GM23248 (cell line): Measurements from ENCODE around the gene TTC9. TPM values are rescaled to one million over a fixed set of nuclear protein-coding genes. Genes with fewer than 3 reads are reported as not detected.

Experiments used
- DNase-seq: peaks from one replicate; pipeline ENCODE4 v3.0.0-alpha.2; 2015
- H2AFZ ChIP-seq: fragments of 200-600 bp; sonication (generic); 2 replicates; pipeline ENCODE4 v1.6.1; 2016; ENCODE audit warnings: antibody characterized with exemption
- H3F3A ChIP-seq: fragments of 200-600 bp; sonication (generic); 2 replicates; pipeline ENCODE4 v1.6.1; 2016; ENCODE audit warnings: mild to moderate bottlenecking, antibody characterized with exemption, mixed run types; ENCODE audit not compliant: insufficient read depth
- H3K27ac ChIP-seq: fragments of 200-600 bp; sonication (generic); 2 replicates; pipeline ENCODE4 v1.5.1; 2016; ENCODE audit warnings: mild to moderate bottlenecking
- H3K27me3 ChIP-seq: fragments of 200-600 bp; sonication (generic); replicated peaks from 2 replicates; pipeline ENCODE4 v1.6.1; 2016; ENCODE audit warnings: mild to moderate bottlenecking; ENCODE audit not compliant: insufficient read depth
- H3K36me3 ChIP-seq: fragments of 200-600 bp; sonication (generic); 2 replicates; pipeline ENCODE4 v1.6.1; 2016; ENCODE audit warnings: low read depth, mild to moderate bottlenecking
- H3K4me1 ChIP-seq: fragments of 200-600 bp; sonication (generic); 2 replicates; pipeline ENCODE4 v1.6.1; 2016; ENCODE audit warnings: mild to moderate bottlenecking; ENCODE audit not compliant: insufficient read depth
- H3K4me2 ChIP-seq: fragments of 200-600 bp; sonication (generic); one replicate; pipeline ENCODE4 v1.6.1; 2016; ENCODE audit warnings: mild to moderate bottlenecking; ENCODE audit not compliant: unreplicated experiment
- H3K4me3 ChIP-seq: fragments of 200-600 bp; sonication (generic); 2 replicates; pipeline ENCODE4 v1.5.1; 2016; ENCODE audit warnings: mild to moderate bottlenecking
- H3K79me2 ChIP-seq: fragments of 200-600 bp; sonication (generic); 2 replicates; pipeline ENCODE4 v1.6.1; 2016; ENCODE audit warnings: mild to moderate bottlenecking; ENCODE audit not compliant: insufficient read depth
- H3K9ac ChIP-seq: fragments of 200-600 bp; sonication (generic); 2 replicates; pipeline ENCODE4 v1.6.1; 2016; ENCODE audit warnings: mild to moderate bottlenecking
- H3K9me2 ChIP-seq: fragments of 200-600 bp; sonication (generic); 2 replicates; pipeline ENCODE4 v1.6.1; 2016; ENCODE audit warnings: mixed run types, mild to moderate bottlenecking, moderate library complexity; ENCODE audit not compliant: insufficient read depth
- H3K9me3 ChIP-seq: fragments of 200-600 bp; sonication (generic); one replicate; pipeline ENCODE4 v1.6.1; 2017; ENCODE audit warnings: low read depth
- H4K20me1 ChIP-seq: fragments of 200-600 bp; sonication (generic); 2 replicates; pipeline ENCODE4 v1.6.0; 2016; ENCODE audit not compliant: insufficient read depth
- EZH2 ChIP-seq: fragments of 200-600 bp; sonication (generic); IDR thresholded peaks from 2 replicates; pipeline ENCODE4 v1.6.1; 2018; ENCODE audit warnings: antibody characterized with exemption, mild to moderate bottlenecking; ENCODE audit not compliant: insufficient read depth, poor library complexity, severe bottlenecking
- EZH2phosphoT487 ChIP-seq: fragments of 200-600 bp; sonication (generic); IDR thresholded peaks from 2 replicates; pipeline ENCODE4 v1.6.1; 2018; ENCODE audit warnings: antibody characterized with exemption, moderate library complexity, mild to moderate bottlenecking, low read depth; ENCODE audit not compliant: insufficient read depth
- WGBS, 2 experiments: methylation state at CpG; one replicate each; pipeline ENCODE4 v1.1.6; 2015 to 2017; ENCODE audit warnings: low lambda C conversion rate in 2 of 2, low coverage in 1 of 2; ENCODE audit errors: missing lambda C conversion rate in 2 of 2; 5-methylcytosine and 5-hydroxymethylcytosine counted together
- in situ Hi-C: fragments of 300-500 bp; cut with MboI; formaldehyde crosslinking; loops from 2 replicates; pipeline ENCODE4 v1.15.0; 2020
- polyA plus RNA-seq: library from polyadenylated mRNA; unstranded; fragments of >200 nt; fragmentation: Nextera tagmentation; extraction: Ambion mirVana; gene quantifications from 2 replicates; pipeline ENCODE4 v1.2.1, GENCODE V29; 2016
- total RNA-seq: library from RNA; depleted of rRNA; stranded (reverse); fragments of >200 nt; shearing (Covaris generic); gene quantifications from 2 replicates; pipeline ENCODE4 v1.2.3, GENCODE V29; 2014

TTC9 gene
- total and polyA plus RNA-seq, 2 experiments from 2014 or later, result not detected

DNA sequence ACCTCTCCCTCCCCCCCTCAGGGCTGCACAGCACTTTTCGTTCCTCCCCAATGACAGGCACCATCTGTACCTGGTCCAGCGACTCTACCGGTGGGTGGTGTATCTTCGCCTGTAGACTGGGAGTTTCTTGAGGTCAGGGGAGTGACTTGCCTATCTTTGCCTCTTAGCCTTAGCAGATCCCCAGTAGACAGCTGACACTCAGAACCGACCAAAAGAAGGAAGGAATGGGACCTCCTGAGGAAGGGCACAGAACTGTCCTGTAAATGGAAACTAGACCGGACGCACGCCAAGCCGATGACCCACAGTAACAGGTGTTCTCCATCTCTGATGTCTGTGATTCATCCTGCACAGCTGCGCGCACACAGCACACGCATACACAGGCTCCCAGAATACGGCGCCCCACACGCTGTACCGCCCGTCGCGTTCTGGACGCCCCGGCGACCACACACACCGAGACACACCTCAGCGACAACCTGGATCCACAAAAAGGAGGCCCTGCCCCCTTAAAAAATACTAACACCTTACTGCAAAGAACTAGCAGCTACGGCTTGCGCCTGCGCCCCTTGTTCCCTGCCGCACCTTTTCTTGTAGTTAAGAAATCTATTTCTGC is 673 bp upstream of the TTC9 start:
- Histone ChIP-seq H3K27me3 (peaks cover 75% of the 10 kb centered on the region), H3K4me2 (peak overlapping the region; percentile 16), H3K4me1 (no peaks in the 10 kb centered on the region), H3K27ac (no peak overlapping the region), H3K9me3 (no peaks in the 10 kb centered on the region), H3K79me2 (no peaks in the 10 kb centered on the region), H2AFZ (peak overlapping the region; percentile 65; the same call in 1 of the 2 replicates), H3K4me3 (peak overlapping the region; percentile 74), H3K9me2 (no peaks in the 10 kb centered on the region), H3K36me3 (no peaks in the 10 kb centered on the region), H3F3A (no peaks in the 10 kb centered on the region), H4K20me1 (no peaks in the 10 kb centered on the region), H3K9ac (no peak overlapping the region)
- TF ChIP-seq EZH2phosphoT487 (0 out of 2 replicates have a peak, but pooled peaks have one; percentile 4), EZH2 (no peak)
- DNase-seq, result peak; percentile 43
- in situ Hi-C loops, result no loop called here
- 3 to 4% methylated on average over 28 of the region's 28 CpGs for WGBS, 2 experiments

- Histone ChIP-seq H3K79me2 (no peaks in the 10 kb centered on the region), H3K9ac (no peak overlapping the region), H3K4me3 (peak overlapping the region; percentile 74), H3K36me3 (no peaks in the 10 kb centered on the region), H3K4me1 (no peaks in the 10 kb centered on the region), H3K27me3 (peaks cover 68% of the 10 kb centered on the region), H3K9me2 (no peaks in the 10 kb centered on the region), H4K20me1 (no peaks in the 10 kb centered on the region), H2AFZ (peak overlapping the region; percentile 62), H3K27ac (no peak overlapping the region), H3K4me2 (peak overlapping the region; percentile 49), H3F3A (no peaks in the 10 kb centered on the region), H3K9me3 (no peaks in the 10 kb centered on the region)
- 8 to 9% methylated on average over 40 to 51 of the region's 51 CpGs for whole genome bisulfite sequencing, 2 experiments
- TF ChIP-seq EZH2phosphoT487 (0 out of 2 replicates have a peak, but pooled peaks have one; percentile 22), EZH2 (peak; percentile 65)
- in situ Hi-C loops, result no loop called here
- DNase-seq, result peak; percentile 10
These were observed 853 bp downstream of the TTC9 start for GRCh38 chr14:70642303-70643235.

- Histone ChIP-seq H3K4me2 (no peak overlapping the region), H3K4me1 (no peaks in the 10 kb centered on the region), H3K79me2 (no peaks in the 10 kb centered on the region), H3K9me2 (no peaks in the 10 kb centered on the region), H3K27me3 (peaks cover 56% of the 10 kb centered on the region), H3K36me3 (no peaks in the 10 kb centered on the region), H4K20me1 (no peaks in the 10 kb centered on the region), H3F3A (no peaks in the 10 kb centered on the region), H3K9ac (no peak overlapping the region), H3K27ac (no peak overlapping the region), H3K9me3 (no peaks in the 10 kb centered on the region), H2AFZ (no peak overlapping the region), H3K4me3 (no peak overlapping the region)
- no peak for DNase-seq
- TF ChIP-seq EZH2phosphoT487, result no peak
- TF ChIP-seq EZH2, result no peak
- 59 to 61% methylated on average over 5 of the region's 5 CpGs for WGBS, 2 experiments
- in situ Hi-C loops, result no loop called here
These were observed 2.3 kb downstream of the TTC9 start for GRCh38 chr14:70643967-70644366.

DNA sequence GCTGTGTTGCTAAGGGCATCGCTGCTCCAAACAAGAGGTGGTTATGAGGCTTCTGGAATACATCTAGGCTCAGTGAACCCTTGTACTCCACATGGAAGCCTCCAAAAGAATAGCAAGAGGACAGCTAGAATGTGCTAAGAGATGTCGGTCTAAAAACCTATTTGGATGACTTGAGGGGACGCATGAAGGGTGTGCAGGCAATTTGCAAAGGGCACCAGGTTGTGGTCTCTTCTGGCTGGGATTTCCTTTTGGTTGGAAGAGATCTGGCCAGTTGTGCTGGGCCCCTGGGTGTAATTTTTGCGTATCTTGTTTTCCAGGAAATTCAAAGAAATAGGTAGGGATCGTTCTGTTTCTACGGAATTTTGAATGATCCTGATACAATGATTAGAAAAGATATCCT is 4.2 kb downstream of the TTC9 start:
- Histone ChIP-seq H3K9me2 (no peaks in the 10 kb centered on the region), H3F3A (no peaks in the 10 kb centered on the region), H3K27me3 (peaks cover 52% of the 10 kb centered on the region), H3K9me3 (no peaks in the 10 kb centered on the region), H3K27ac (no peak overlapping the region), H3K4me3 (no peak overlapping the region), H2AFZ (no peak overlapping the region), H3K9ac (no peak overlapping the region), H3K79me2 (no peaks in the 10 kb centered on the region), H4K20me1 (no peaks in the 10 kb centered on the region), H3K4me2 (no peak overlapping the region), H3K36me3 (no peaks in the 10 kb centered on the region), H3K4me1 (no peaks in the 10 kb centered on the region)
- DNase-seq, result no peak
- in situ Hi-C loops, result no loop called here
- WGBS, 2 experiments, result 63 to 67% methylated on average over 6 of the region's 6 CpGs
- TF ChIP-seq EZH2 (no peak), EZH2phosphoT487 (no peak)
